GM20000 (cell line): ENCODE results near the gene YIF1A.
A peak's percentile ranks its signal among the peaks of the same experiment; 100 is the strongest.

ENCODE experiments used
- DNase-seq: peaks from one replicate; pipeline ENCODE4 v3.0.0; 2012; ENCODE audit warnings: low spot score
- TF ChIP-seq, protein P1 (sequence below): IDR thresholded peaks from 2 replicates; pipeline ENCODE4 v1.5.1; 2012; ENCODE audit warnings: mild to moderate bottlenecking, control low read depth; ENCODE audit errors: extremely low read depth, missing control alignments

Gene YIF1A

DNA sequence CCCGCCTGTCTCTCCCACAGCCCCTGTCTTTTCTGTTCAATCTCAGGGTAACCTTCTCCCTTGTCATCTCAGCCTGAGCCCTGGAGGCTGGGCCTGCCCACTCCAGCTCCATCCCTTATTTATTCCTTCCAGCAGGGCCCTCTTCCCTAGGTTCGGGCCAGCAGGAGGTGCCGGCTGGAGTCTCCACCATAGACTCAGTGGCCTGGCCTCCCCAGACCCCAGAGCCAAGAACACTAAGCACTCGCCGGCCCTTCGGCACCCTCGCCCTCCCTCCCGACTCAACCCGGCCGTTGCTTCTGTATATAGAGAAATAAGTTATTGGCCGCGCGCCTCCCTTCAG lies 21.9 kb downstream of the YIF1A start:
- TF ChIP-seq, protein P1, sequence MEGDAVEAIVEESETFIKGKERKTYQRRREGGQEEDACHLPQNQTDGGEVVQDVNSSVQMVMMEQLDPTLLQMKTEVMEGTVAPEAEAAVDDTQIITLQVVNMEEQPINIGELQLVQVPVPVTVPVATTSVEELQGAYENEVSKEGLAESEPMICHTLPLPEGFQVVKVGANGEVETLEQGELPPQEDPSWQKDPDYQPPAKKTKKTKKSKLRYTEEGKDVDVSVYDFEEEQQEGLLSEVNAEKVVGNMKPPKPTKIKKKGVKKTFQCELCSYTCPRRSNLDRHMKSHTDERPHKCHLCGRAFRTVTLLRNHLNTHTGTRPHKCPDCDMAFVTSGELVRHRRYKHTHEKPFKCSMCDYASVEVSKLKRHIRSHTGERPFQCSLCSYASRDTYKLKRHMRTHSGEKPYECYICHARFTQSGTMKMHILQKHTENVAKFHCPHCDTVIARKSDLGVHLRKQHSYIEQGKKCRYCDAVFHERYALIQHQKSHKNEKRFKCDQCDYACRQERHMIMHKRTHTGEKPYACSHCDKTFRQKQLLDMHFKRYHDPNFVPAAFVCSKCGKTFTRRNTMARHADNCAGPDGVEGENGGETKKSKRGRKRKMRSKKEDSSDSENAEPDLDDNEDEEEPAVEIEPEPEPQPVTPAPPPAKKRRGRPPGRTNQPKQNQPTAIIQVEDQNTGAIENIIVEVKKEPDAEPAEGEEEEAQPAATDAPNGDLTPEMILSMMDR = no peak

DNA sequence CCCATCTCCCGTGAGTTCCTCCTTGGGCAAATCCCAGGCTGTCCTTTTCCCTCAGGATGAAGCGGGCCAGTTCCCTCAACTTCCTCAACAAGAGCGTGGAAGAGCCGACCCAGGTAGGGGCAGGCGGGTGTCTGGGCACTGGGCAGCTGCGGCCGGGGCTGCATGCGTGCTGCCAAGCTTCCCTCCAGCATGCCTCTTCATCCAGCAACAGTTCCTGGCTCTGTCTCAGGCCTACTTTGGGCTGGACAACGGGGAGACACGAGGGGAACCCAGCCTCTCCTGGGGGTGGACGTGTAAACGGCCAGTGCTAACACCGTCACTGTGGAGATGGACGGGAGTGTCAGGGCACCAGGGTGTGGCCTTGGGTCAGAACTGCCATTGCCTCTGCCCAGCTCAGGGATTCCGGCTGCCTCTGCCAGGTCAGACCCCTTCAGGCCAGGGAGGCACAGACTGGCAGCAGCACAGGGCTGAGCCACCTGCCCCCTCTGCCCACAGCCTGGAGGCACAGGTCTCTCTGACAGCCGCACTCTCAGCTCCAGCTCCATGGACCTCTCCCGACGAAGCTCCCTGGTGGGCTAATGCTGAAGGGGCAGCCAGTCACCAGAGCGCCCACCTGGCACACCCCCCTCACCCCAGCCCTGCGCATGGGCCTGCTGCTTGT lies 22.4 kb downstream of the YIF1A start:
- DNase-seq = no peak
- TF ChIP-seq, protein P1 = no peak

More for the DNA sequence above, 21.9 kb downstream of the YIF1A start:
- DNase-seq = no peak

DNA sequence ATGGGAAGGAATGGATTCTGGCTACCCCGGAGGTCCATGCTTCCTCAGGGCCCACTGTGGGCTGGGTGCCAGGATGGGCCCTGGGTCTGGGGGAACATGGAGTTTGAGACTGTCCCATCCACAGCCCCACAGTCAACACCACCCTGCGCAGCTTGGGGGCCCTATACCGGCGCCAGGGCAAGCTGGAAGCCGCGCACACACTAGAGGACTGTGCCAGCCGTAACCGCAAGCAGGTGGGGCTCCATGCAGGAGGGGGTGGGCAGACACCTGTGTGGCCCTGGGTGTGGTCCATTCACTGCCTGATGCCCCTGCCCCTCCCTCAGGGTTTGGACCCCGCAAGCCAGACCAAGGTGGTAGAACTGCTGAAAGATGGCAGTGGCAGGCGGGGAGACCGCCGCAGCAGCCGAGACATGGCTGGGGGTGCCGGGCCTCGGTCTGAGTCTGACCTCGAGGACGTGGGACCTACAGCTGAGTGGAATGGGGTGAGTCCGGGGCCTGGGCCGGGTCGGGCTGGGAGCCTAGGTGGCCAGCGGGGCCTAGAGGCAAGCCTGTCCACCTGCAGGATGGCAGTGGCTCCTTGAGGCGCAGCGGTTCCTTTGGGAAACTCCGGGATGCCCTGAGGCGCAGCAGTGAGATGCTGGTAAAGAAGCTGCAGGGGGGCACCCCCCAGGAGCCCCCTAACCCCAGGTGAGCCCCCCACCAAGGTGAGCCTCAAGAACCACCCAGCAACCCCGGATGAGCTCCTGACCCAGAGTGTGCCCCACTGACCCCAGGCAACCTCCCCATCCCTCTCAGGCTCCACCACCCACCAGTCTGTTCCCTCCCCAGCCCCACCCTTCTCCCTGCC lies 23.2 kb downstream of the YIF1A start:
- no peak for DNase-seq

DNA sequence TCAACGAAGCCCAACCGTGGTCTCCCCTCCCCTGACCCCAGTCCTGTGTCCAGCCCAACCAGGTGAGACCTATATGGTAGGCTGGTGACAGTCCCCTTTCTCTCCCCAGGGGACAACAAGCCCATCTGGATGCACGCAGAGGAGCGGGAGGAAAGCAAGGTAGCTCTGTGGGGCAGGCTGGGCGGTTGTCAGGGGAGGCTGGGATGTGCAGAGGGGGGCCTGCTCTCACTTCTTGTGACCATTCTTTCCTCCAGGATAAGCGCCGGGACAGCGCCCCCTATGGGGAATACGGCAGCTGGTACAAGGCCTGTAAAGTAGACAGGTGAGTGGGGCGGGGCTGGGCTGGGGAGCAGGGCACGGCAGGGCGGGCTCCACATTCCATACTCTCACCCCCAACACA lies 24.0 kb downstream of the YIF1A start:
- DNase-seq = no peak

More for the DNA sequence above, 23.2 kb downstream of the YIF1A start:
- TF ChIP-seq, protein P1 = no peak

DNA sequence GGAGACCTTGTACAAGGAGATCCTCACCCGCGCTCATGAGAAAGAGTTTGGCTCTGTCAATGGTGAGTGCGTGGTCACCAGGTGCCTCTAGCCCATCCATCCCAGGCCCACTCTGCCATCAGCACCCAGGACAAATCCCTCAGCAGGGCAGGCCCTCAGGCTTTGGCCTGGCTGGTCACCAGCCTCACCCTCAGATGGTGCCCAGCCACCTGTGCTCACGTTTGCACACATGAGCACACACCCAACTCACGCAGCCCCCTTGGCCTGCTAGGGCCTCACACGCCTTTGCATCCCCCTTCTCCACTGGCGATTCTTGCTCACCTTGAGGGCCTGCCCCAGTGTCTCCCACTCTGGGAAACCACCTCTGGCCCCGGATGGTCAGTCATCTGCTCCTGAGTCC lies 24.6 kb downstream of the YIF1A start:
- no peak for DNase-seq
- TF ChIP-seq, protein P1 = no peak

More for the DNA sequence above, 24.0 kb downstream of the YIF1A start:
- TF ChIP-seq, protein P1 = peak; percentile 28

DNA sequence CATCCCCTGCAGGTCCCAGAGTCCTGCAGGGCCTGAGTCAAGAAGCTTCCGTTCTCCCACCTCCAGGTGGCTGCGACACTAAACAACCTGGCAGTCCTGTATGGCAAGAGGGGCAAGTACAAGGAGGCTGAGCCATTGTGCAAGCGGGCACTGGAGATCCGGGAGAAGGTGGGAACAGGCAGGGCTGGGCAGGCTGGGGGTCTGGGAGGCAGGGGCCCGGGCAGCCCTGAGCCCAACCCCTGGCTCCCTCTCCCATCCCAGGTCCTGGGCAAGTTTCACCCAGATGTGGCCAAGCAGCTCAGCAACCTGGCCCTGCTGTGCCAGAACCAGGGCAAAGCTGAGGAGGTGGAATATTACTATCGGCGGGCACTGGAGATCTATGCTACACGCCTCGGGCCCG lies 25.2 kb downstream of the YIF1A start:
- DNase-seq = no peak
- TF ChIP-seq, protein P1 = no peak

DNA sequence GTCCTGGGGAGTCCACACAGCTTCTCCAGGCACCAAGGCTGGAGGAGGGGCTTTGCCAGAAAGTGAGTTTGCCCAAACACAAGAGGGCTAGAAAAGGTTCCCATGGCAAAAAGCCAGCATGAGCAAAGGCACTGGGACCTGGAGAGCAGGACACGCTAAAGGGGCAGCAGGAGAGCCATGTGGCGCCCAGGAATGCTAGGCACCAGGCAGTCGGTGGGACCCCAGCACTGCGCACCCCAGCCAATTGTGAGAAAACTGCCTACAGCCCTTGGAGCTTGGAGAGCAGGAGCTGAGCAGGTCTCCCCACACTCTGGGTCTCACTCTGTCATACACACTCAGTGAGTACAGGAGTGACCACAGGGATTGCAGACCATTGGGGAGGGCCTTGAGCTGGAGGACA lies 25.7 kb downstream of the YIF1A start:
- no peak for DNase-seq
- TF ChIP-seq, protein P1 = no peak
